Stimulated activated CD8-positive, alpha-beta memory T cell treated with anti-CD3 and anti-CD28 coated beads, Interleukin-15, amount 100 ng/mL, for 4 hours (primary cell): ENCODE data around the gene RCAN1.
"Not testable (repeated sequence)": the region's sequence is repeated elsewhere in the genome, so short reads cannot be mapped to it uniquely, and the experiment has no call there.

Experiments
- DNase-seq, 2 donors: peaks; one replicate each; pipeline ENCODE4 v3.0.0-alpha.2; 2020; ENCODE audit warnings: low read depth in 2 of 2

The RCAN1 gene

DNA sequence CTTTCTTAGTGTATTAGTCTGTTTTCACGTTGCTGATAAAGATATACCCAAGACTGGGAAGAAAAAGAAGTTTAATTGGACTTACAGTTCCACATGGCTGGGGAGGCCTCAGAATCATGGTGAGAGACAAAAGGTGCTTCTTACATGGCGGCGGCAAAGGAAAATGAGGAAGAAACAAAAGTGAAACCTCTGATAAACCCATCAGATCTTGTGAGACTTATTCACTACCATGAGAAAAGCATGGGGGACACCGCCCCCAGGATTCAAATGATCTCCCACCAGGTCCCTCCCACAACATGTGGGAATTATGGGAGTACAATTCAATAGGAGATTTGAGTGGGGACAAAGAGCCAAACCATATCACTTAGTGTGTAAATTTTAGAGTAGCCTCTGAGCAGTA lies 46.1 kb downstream of the RCAN1 start:
- not testable (repeated sequence) for DNase-seq

DNA sequence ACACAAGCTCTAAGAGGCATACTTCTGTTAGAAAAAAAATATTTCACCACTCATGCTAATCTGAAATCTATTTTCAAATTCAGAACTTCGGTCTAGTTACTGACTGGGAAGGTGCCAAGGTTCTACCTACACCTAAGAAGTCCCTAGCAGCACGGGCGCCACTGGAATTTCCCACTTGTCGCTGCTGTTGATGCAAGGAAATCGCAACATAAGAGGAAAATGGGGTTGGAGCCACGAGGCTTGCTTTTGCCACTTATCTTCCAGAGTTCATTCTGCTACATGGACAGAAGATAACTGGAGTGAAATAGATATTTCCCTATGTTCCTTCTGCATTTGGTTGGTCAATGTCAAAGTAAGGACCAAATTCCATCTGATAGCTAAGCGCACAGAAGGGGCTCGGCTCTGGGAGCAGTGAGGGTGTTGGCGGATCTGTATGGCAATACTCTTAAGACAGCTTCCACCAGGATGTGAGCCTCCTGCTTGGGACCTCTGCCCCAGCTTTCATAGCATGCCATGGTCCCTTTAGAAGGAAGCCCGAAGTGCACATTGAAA lies 47.2 kb downstream of the RCAN1 start:
- no peak for DNase-seq

DNA sequence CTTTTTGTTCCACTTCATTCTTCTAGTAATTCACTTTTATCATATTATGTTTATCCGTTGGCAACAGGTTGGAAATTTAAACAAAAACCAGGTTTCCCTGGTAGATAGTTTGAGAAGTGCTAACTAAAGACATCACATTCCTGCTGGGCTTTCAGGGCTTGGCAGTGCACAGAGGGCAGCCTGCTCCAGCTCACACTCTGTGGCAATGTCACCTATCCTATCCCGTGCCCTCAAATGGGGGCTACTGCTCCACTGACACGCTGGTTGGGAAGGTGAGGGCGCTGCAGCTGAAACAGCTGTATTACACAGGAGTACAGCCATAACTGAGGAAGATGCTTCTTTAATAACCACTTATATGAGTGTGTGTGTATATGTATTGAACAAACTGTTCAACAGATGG lies 49.7 kb downstream of the RCAN1 start:
- no peak for DNase-seq

DNA sequence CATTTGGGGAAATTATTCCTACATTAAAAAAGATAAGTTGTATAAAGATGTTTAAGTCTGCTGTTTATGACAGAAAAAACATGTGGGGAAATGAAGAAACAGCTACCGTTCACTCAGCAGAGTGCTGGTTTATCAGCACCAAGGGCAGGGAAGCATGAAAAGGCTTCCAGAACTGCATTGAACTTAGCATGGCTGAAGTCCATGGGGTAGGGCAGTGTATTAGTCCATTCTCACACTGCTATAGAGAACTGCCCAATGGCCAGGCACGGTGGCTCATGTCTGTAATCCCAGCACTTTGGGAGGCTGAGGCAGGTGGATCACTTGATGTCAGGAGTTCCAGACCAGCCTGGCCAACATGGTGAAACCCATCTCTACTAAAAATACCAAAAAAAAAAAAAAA lies 51.5 kb downstream of the RCAN1 start:
- not testable (repeated sequence) for DNase-seq

DNA sequence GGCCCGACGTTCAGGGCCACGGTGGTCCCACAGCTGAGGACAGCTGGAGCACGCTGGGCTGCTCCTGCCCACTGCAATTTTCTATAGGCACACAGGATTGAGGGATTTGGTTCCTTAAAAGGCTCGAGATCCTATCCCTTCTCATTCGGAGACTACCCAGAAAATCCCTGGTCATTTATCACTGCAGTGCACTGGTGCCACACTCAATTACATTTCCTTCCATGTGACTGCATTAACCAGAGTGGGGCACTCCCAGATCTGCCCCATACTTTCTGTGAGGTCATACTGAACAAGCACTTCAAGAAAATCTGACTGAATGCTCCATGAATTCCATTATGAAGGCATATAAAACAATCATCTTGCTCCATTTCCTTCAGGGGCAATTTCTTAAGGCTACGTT lies 53.1 kb downstream of the RCAN1 start:
- DNase-seq = no peak

DNA sequence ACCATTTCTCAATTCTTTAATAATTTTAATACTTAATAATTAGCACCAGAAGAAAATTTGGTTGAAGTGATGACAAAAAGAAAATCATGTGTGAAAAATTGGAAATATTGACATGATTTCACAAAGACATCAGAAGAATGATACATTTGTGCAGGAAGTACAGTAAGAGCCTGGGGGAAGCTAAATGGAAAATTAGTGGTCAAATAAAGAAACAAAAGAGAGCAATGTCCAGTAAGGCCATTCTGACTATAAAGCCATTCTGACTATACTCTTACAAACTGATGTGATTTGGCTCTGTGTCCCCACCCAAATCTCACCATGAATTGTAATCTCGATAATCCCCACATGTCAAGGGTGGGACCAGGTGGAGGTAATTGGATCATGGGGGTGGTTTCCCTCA lies 54.3 kb downstream of the RCAN1 start:
- no peak for DNase-seq

DNA sequence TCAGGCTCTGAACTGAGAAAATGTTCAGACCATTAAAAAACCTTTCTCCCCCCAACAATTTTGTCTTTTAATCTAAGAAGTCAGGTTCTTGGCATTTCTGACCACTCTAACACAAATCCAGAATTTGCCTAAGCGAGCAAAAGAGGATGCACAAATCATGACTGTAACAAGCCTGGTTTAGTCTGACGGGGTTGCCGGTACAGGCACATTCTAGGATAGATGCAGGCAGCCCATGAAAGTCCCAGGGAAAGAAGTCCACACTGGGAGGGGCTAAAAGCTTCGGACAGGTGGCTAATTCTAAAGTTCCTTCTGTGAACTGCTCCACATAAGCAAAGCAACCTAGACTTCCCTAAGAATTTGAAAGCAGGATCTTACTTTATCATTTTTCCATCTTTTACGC lies 54.9 kb downstream of the RCAN1 start:
- DNase-seq = no peak

DNA sequence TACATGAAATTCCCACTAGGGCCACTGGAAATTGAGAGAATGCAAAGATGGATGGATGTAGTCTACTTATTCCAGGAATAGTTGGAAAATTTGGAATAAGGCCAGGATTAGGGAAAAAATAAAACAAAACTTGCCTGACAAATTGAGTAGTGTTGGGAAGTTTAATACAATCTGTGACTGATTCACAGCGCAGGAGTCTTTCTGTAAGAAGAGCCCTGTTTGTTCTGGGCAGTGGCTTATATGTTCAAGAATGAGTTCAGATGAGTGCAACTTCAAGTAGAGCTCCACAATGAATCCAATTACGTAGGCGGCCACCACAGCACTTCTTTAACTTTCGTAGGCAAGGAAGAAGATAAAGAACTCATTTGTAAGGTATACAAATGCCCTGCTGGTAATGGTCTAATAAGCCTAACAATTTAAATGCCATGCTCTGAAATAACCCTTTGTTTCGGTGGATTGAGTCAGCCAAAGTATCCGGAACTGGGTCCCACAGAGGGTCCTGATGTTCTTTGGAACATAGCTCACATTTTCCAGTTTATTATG lies 55.8 kb downstream of the RCAN1 start:
- no peak for DNase-seq

DNA sequence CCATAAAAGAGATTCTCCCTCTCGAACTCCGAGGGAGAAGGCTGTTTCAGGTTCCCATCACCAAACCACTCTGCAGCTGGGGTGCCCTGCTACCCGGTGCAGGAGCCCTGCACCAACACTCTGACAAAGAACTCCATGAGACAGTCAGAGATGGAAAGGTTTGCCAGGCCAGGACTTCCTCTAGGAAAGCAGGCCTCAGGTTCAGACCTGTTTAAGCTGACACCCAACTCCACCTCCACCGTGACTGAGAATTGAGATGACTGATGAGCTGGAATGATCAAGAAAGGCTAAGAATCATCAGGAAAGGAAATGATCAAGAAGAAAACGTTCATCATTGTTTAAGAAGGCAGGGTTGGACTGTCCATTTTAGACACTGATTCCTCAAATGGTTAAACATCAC lies 56.7 kb downstream of the RCAN1 start:
- no peak for DNase-seq

DNA sequence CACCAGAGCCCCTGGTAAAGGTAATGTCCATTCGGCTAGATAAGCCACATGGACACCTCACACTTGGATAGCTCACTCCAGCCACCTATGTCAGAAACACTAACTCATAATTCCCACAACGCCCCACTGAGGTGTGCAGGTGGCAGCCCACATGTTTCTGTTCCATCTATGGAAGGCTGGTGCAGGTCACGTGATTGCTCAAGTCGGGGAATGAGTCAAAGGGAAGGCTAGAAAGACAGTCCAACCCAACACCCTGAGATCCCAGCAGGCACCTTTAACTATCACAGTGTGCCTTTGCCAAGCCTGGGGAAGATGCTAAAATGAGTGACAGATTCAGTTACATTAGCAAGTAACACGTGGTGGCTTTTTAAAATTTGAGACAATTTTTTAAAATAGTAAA lies 57.7 kb downstream of the RCAN1 start:
- DNase-seq = no peak

DNA sequence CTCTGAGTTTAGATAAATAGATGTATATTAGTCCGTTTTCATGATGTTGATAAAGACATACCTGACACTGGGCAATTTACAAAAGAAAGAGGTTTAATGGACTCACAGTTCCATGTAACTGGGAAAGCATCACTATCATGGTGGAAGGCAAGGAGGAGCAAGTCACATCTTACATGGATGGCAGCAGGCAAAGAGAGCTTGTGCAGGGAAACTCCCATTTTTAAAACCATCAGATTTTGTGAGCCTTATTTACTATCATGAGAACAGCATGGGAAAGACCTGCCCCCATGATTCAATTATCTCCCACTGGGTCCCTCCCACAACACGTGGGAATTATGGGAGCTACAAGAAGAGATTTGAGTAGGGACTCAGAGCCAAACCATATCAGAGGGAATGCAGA lies 60.2 kb downstream of the RCAN1 start:
- DNase-seq = not testable (repeated sequence)

DNA sequence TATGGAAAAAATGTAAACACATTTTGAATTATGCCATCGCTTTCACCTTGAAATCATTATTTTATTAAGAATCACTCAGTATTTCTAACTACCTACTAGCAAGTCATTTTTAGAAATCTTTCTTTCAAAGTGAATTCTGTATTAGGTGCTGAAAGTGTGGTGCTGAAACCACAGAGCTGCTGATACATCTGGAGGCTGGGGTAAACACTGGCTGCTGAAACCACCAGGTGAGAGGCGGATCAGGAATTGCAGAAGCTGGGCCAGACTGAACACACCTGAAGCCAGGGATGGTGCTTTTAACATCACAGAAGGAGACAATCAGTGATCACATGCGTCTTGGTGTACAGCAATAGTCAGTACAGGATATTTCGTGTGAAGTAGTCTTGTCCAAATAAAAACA lies 60.7 kb downstream of the RCAN1 start:
- DNase-seq = no peak

DNA sequence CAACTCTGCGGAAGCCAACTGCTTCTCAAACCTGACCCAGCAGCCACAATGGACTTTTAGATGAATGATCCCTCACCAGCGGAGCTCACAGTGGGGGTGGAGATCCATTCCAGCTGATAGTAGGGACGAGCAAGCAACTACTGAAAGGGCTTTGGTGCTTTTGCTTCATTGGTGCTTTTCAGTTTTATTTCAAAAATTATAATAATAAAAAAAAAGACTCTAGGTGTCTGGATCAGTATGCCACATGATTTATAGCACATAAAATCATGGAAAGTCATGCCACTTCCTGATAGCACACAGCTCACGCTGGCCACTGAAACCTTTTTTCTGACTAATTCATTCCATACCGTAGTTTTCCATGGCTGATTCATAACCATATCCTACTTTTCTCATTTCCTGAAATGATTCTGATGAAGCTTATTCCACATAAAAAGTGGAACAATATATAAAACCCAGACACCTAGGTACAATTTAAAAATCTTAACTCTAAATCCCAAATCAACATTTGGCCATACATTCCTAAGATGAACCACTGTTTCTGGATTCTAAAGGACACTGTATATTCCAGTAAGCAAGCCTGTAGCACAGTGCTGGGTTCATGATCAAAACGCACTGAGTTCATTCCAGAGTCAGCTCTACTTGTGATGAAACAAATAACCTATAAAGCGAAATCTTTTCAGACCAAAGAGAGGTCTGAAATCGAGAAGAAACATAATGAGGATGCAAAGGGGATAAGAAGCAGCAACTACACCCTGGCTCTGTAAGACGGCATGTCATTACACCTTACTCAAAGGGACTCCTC lies 61.6 kb downstream of the RCAN1 start:
- no peak for DNase-seq

DNA sequence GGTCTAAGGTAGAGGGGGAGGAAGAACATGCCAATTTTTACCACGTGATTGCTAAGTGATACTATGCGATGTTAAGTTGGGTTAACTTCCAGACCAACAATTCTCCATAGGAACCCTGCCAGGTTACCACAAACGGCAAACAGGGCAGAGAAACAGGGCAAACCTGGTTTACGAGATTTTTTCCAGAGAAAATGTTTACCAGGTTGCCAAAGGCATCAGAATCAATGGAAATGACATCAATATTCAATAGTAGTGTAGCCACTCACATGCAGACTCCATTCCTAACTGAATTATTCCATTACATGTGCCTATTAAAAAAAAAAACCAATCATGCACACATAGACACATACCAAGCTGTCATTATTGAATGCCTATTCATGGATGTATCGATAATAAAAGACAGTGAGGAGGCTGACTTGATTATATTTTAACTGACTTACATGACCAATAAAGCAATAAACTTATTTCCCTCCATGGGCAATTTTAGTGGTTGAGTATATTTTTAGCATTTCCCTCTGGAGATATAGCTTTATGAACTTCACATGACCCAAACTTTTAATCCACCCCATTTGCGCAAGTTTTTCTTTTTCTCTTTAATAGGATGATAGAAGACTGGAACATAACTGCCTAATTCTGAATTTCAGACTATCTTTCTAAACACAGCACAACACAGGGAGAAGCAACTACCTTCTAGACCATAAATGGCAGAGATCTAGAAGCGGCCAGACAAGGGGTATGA lies 62.4 kb downstream of the RCAN1 start:
- no peak for DNase-seq

DNA sequence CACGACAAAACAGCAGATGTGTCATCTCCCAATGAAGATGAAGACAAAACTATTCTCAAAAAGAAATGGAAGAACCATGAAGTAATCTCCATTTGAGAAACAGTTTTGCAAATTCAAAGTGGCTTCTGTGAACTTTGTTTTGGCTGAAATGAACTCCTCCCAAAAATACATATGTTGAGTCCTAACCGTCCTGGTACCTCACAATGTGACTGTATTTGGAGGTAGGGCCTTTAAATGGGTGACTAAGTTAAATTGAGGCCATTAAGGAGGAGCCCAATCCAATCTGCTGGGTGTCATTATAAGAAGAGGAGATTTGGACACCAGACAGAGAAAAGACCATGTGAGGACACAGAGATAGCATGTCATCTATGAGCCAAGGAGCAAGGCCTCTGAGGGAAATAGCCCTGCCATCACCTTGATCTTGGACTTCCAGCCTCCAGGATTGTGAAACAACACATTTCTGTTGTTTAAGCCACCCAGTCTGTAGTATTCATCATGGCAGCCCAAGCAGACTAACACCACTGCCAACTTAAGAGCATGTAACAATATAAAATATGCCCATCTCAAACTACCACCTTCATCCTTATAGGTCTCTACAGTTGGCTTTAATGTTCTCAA lies 64.6 kb downstream of the RCAN1 start:
- DNase-seq = no peak

DNA sequence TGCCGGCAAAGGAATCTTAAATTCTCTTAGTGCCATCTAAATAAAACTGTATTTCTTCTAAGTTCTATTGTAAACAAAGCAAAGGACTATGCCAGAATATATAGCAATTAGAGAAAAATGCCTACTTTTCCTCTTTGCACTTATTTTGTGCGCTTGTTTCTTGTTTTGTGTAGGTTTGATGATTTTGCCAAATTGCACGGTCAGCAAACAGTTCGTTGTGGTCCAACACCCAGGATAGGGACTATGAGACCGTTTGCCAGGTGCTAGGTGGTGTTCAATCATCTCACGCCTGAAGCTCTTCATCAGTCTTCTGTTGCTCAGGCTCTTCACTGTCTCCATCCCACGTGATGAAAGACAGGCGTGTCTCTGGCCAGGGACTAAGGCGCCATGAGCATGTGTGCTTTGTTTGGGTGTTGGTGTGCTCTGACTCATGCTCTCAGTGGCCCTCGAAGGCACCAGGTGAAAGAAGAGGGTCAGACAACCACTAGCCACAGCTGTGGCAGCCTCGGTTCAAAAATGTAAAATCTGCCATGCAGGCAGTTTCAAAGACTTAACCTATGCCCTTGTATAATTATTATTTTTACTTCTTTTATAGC lies 66.0 kb downstream of the RCAN1 start:
- no peak for DNase-seq

DNA sequence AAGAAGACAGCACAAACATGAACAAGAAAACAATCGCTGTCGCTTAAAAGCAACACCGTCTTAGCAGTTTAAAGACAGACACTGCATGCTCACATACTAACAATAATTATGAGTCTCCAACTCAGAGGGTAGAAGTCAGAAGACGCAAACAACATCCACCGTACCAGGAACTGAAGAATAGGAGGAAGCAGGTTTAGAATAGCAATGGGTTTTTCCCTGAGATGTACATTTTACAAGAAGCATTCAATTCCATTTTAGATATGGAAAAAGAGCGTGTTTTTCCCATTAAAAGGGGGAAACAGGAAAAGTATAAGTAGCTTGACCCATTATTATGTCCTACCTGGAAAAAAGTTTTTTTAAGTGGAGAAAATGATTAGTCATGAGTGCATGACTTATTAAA lies 68.4 kb downstream of the RCAN1 start:
- DNase-seq = no peak

DNA sequence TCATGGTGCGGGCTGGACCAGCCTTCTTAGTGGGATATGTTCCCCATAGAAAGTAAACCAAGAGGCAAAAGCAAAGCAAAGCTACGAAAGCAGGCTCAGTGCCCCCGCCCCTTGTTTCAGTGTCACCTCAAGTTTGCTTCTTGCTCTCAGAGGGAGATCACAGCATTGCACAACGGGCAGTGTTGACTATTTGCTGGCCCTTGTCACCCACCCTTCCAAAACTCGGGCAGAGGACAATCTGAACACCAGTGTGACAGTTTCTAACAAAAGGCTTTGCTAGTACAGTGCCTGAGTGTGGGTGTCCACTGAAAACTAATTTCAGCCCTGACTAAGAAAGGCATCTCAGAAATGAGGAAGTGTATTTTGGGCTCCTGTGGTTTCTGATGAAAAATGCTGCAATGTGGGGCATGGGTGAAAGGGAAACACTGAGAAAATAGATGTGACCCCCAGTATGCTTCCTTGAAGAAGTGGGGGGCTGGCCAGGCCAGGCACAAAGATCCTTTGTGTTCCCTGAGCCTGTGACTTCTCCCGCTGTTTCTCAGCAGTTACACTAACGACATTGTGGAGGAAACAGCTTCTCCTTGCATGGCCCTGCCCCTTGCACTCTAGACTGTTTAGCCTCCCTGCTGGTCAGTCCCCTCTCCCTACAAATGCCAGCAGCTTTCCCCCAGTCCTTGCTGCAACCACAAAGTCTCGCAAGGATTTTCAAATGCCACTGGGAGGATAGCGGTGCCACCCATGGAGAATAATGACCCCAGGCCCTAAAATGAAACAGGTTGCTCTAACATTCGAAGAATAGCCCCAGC lies 69.6 kb downstream of the RCAN1 start:
- DNase-seq = no peak

DNA sequence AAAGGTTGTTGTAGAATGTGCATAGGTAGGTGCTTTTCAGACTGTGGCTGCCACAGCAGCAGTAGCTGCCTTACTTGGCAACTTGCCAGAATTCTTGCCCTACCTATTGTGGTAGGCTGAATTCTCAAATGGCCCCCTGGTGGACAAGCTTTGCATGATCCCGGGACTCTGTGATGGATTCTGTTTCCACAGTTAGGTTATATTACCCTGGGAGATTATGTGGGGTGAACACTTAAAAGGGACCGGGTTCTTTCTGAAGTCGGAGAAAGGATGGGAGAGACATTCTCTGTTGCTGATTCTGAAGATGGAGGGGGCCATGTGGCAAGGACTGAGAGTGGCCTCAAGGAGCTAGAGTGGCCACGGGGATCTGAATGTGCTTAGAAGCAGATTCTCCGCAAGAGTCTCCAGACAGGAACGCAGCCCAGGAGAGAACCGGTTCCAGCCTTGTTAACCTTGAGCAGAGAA lies 70.8 kb downstream of the RCAN1 start:
- DNase-seq = peak in 1 of 2 donors; percentile 5

DNA sequence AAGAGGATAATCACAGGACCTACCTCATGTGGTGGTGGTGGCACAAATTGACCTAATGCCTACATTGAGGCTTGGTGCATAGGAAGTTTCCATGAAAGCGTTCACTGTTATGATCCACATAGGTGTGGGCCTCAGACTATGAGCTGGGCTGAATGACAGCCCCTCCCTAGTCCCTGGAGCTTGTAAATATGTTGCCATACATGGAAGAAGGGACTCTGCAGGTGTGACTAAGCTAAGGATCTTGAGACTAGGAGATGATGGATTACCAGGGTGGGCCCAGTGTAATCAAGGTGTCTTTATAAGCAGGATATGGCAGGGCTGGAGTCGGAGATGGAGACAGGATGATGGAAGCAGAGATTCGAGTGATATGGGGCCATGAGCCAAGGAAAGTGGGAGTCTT lies 71.9 kb downstream of the RCAN1 start:
- DNase-seq = no peak

DNA sequence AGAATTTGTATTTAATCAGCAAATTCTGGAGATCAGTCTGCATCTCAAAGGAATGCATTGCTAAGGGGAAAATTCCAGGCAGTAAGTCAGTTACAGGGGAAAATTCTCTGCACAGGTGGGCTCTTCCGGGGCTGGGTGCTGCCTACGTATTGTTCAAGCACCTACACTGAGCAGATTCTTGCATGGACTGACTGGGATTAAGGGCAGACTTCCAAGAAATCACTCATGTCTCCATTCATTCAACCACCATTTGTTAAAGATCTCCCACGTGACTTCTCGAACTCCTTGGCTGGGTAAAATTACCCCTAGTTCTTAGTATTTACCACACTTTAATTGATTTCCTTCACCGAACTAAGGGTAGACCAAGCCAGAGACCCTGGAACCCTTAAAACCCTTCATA lies 74.7 kb downstream of the RCAN1 start:
- no peak for DNase-seq
